SK-N-SH (cell line): ENCODE measurements around the gene TSG101. TPM values are rescaled to one million over a fixed set of nuclear protein-coding genes. Genes with fewer than 3 reads are reported as not detected.

Experiments
- CTCF ChIA-PET: fragments of 300-600, 350-600 bp; formaldehyde crosslinking; extraction: SDS; loops from one replicate; lab custom pipeline; 2021; lab: Yijun Ruan, JAX
- POLR2A ChIA-PET: fragments of 350-600 bp; sonication (Branson Sonifier 250); formaldehyde crosslinking; extraction: SDS; loops from one replicate; lab custom pipeline; 2020; ENCODE audit warnings: antibody characterized with exemption, inconsistent platforms; lab: Yijun Ruan, JAX
- DNase-seq: peaks from one replicate; pipeline ENCODE4 v3.0.0; 2012
- H2AFZ ChIP-seq: fragments of 200-600 bp; sonication (generic); 2 replicates; pipeline ENCODE4 v1.8.1; 2016; ENCODE audit warnings: antibody characterized with exemption, mild to moderate bottlenecking, low read depth
- H3F3A ChIP-seq: fragments of 200-600 bp; sonication (generic); replicated peaks from 2 replicates; pipeline ENCODE3; 2016; ENCODE audit warnings: antibody characterized with exemption, mild to moderate bottlenecking; ENCODE audit not compliant: insufficient read depth
- H3K27ac ChIP-seq, 2 experiments: fragments of 200-500 bp in 1 of 2; fragments of 200-600 bp in 1 of 2; sonication (Bioruptor generic) in 1 of 2; sonication (generic), shearing (Covaris generic) in 1 of 2; 2 replicates each; pipeline versions ENCODE4 v1.5.1 to v1.6.1; 2014 to 2016; ENCODE audit warnings: low read depth in 2 of 2, inconsistent platforms in 1 of 2, low read length in 1 of 2, mild to moderate bottlenecking in 1 of 2, mixed read lengths in 1 of 2
- H3K27me3 ChIP-seq: fragments of 200-600 bp; sonication (generic), shearing (Covaris generic); 2 replicates; pipeline ENCODE4 v1.6.1; 2016; ENCODE audit warnings: mixed run types; ENCODE audit not compliant: insufficient read depth
- H3K36me3 ChIP-seq, 2 experiments: fragments of 200-500 bp in 1 of 2; fragments of 200-600 bp in 1 of 2; sonication (Bioruptor generic) in 1 of 2; sonication (generic) in 1 of 2; replicated peaks in 1 of 2; 2 replicates each; pipeline versions ENCODE3 to v1.5.1; 2014 to 2016; ENCODE audit warnings: low read length in 1 of 2, mild to moderate bottlenecking in 1 of 2; ENCODE audit not compliant: insufficient read depth in 2 of 2, control insufficient read depth in 1 of 2
- H3K4me1 ChIP-seq, 2 experiments: fragments of 200-500 bp in 1 of 2; fragments of 200-600 bp in 1 of 2; sonication (Bioruptor generic) in 1 of 2; sonication (generic), shearing (Covaris generic) in 1 of 2; 2 replicates each; pipeline versions ENCODE4 v1.5.1 to v1.6.1; 2014 to 2016; ENCODE audit warnings: low read depth in 1 of 2, low read length in 1 of 2, mixed run types in 1 of 2; ENCODE audit not compliant: insufficient read depth in 2 of 2, control insufficient read depth in 1 of 2
- H3K4me2 ChIP-seq: fragments of 200-600 bp; sonication (generic), shearing (Covaris generic); 2 replicates; pipeline ENCODE4 v1.6.1; 2017; ENCODE audit warnings: mixed run types
- H3K4me3 ChIP-seq, 2 experiments: fragments of 200-500 bp in 1 of 2; fragments of 200-600 bp in 1 of 2; sonication (Bioruptor generic) in 1 of 2; sonication (generic), shearing (Covaris generic) in 1 of 2; 2 replicates each; pipeline versions ENCODE4 v1.5.1 to v1.8.1; 2014 to 2016; ENCODE audit warnings: low read depth in 2 of 2, inconsistent platforms in 1 of 2, low read length in 1 of 2, mild to moderate bottlenecking in 1 of 2, mixed read lengths in 1 of 2, moderate library complexity in 1 of 2
- H3K79me2 ChIP-seq: fragments of 200-600 bp; sonication (generic); 2 replicates; pipeline ENCODE4 v1.8.1; 2017; ENCODE audit warnings: mild to moderate bottlenecking; ENCODE audit not compliant: insufficient read depth
- H3K9ac ChIP-seq: fragments of 200-600 bp; sonication (generic); 2 replicates; pipeline ENCODE4 v1.6.1; 2017; ENCODE audit warnings: mixed run types
- H3K9me2 ChIP-seq: fragments of 200-600 bp; sonication (generic); 2 replicates; pipeline ENCODE4 v1.6.1; 2017; ENCODE audit warnings: mixed run types
- H3K9me3 ChIP-seq: fragments of 200-600 bp; sonication (generic); 2 replicates; pipeline ENCODE4 v1.6.1; 2017; ENCODE audit warnings: mixed run types, mild to moderate bottlenecking, moderate library complexity
- H4K20me1 ChIP-seq: fragments of 200-600 bp; sonication (generic); 2 replicates; pipeline ENCODE4 v1.6.1; 2017; ENCODE audit warnings: mild to moderate bottlenecking, mixed run types; ENCODE audit not compliant: insufficient read depth
- ELF1 ChIP-seq: IDR thresholded peaks from 2 replicates; pipeline ENCODE4 v1.4.0; 2012
- EZH2phosphoT487 ChIP-seq: fragments of 200-600 bp; sonication (generic); IDR thresholded peaks from 2 replicates; pipeline ENCODE4 v1.6.1; 2017; ENCODE audit warnings: low read depth, mixed run types, mild to moderate bottlenecking, antibody characterized with exemption, moderate library complexity, borderline replicate concordance
- FOSL2 ChIP-seq: IDR thresholded peaks from 2 replicates; pipeline ENCODE4 v1.4.0; 2012; ENCODE audit warnings: low read depth, mild to moderate bottlenecking, moderate library complexity, borderline replicate concordance
- FOXJ3 ChIP-seq: sonication (generic); formaldehyde crosslinking; IDR thresholded peaks from 2 replicates; pipeline ENCODE4 v1.5.1; 2020; ENCODE audit warnings: mild to moderate bottlenecking, missing genetic modification reagents
- GABPA ChIP-seq: IDR thresholded peaks from 2 replicates; pipeline ENCODE4 v1.4.0; 2012; ENCODE audit warnings: low read depth, mild to moderate bottlenecking
- GATA2 ChIP-seq: sonication (generic); formaldehyde crosslinking; IDR thresholded peaks from 2 replicates; pipeline ENCODE4 v1.5.0; 2020; ENCODE audit warnings: mild to moderate bottlenecking, missing genetic modification reagents
- MXI1 ChIP-seq: IDR thresholded peaks from 2 replicates; pipeline ENCODE4 v1.6.1; 2012; ENCODE audit warnings: mild to moderate bottlenecking, low read depth, low read length, improper control_type of control experiment
- NFIC ChIP-seq: IDR thresholded peaks from 2 replicates; pipeline ENCODE4 v1.4.0; 2012; ENCODE audit warnings: borderline replicate concordance
- POLR2AphosphoS5 ChIP-seq: IDR thresholded peaks from 2 replicates; pipeline ENCODE4 v1.6.1; 2012; ENCODE audit warnings: low read depth, low read length
- RCOR1 ChIP-seq: fragments of 150-350 bp; IDR thresholded peaks from 2 replicates; pipeline ENCODE4 v1.6.1; 2017; ENCODE audit warnings: antibody characterized with exemption, low read length
- SIN3A ChIP-seq: IDR thresholded peaks from 2 replicates; pipeline ENCODE4 v1.6.1; 2012; ENCODE audit warnings: low read depth, mild to moderate bottlenecking, low read length, moderate library complexity, borderline replicate concordance
- SMC3 ChIP-seq: IDR thresholded peaks from 2 replicates; pipeline ENCODE4 v1.6.1; 2012; ENCODE audit warnings: low read depth, low read length, improper control_type of control experiment
- TAF1 ChIP-seq: IDR thresholded peaks from 2 replicates; pipeline ENCODE4 v1.6.1; 2012; ENCODE audit warnings: low read depth, mild to moderate bottlenecking, low read length, moderate library complexity, borderline replicate concordance
- TCF12 ChIP-seq: IDR thresholded peaks from 2 replicates; pipeline ENCODE4 v1.4.0; 2012
- YY1 ChIP-seq: IDR thresholded peaks from 2 replicates; pipeline ENCODE4 v1.4.0; 2012; ENCODE audit warnings: low read depth, mild to moderate bottlenecking
- WGBS: methylation state at CpG from one replicate; pipeline ENCODE4 v1.1.6; 2017; ENCODE audit warnings: low lambda C conversion rate; 5-methylcytosine and 5-hydroxymethylcytosine counted together
- polyA plus RNA-seq, 3 experiments: library from polyadenylated mRNA; depleted of rRNA; stranded (reverse); fragments of >200 nt; gene quantifications; 2 replicates each; pipeline ENCODE4 v1.2.3, GENCODE V29; 2012
- TF ChIP-seq, protein P1 (sequence below): IDR thresholded peaks from 2 replicates; pipeline ENCODE4 v1.4.0; 2012; ENCODE audit warnings: low read depth
- TF ChIP-seq, protein P2 (sequence below): fragments of 200-600 bp; sonication (generic); IDR thresholded peaks from 2 replicates; pipeline ENCODE4 v1.6.1; 2017; ENCODE audit warnings: antibody characterized with exemption, mild to moderate bottlenecking, moderate library complexity
- TF ChIP-seq, protein P3 (sequence below): IDR thresholded peaks from 2 replicates; pipeline ENCODE4 v1.4.0; 2012; ENCODE audit warnings: low read depth, borderline replicate concordance
- TF ChIP-seq, protein P4 (sequence below): IDR thresholded peaks from 2 replicates; pipeline ENCODE4; 2012

Gene TSG101, protein sequence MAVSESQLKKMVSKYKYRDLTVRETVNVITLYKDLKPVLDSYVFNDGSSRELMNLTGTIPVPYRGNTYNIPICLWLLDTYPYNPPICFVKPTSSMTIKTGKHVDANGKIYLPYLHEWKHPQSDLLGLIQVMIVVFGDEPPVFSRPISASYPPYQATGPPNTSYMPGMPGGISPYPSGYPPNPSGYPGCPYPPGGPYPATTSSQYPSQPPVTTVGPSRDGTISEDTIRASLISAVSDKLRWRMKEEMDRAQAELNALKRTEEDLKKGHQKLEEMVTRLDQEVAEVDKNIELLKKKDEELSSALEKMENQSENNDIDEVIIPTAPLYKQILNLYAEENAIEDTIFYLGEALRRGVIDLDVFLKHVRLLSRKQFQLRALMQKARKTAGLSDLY
- 164 and 229 TPM in 2 replicates for polyA plus RNA-seq (2012; rRNA removed)
- 155 and 174 TPM in 2 replicates for polyA plus RNA-seq (2012; cell fraction: cytosol; rRNA removed)
- 68.9 and 109 TPM in 2 replicates for polyA plus RNA-seq (2012; cell fraction: nucleus; rRNA removed)

DNA sequence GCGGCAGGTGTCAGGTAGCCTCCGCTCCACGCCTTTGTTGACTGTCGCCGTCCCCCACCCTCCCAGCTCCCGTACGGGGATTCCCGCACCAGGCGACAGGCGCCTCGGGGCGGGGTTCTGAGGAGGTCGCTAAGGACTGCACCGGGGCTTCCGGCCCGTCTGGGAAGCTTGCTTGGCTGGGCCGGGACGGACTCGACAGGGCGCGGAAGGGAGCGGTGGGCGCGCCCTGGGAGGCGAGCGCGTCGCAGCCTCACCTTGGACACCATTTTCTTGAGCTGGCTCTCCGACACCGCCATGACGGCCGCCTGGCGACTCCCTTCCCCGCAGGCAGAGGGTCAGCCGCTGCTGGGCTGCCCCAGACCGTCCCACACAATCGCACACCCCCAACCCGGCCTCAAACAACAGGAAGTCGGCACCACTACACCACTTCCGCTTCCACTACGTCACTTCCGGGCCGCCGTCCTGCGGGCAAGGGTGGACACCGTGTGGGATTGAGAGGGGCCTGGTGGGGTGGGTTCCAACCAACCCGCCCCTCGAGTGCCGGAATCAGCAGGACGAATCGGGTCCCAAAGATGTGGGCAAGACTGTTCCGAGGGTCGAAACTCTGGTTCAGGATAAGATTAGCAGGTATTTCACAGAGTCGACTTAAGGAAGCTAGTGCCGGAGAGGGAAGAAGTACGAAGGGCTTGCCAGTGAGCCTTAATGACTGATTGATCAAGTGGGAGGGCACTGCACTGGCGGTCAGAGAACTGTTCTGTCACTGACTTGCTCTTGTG is at the start of gene TSG101:
Gene TSG101, minus strand, starts transcription at position 422 of the 776 bp plus-strand sequence. Its CDS starts 126 bp downstream, at position 296.
- peak within 1 kb of the TSS; percentile 77 for H2AFZ ChIP-seq
- peaks cover 72% of the 10 kb centered on the region for H3K79me2 ChIP-seq
- H3K4me1 ChIP-seq = no peaks in the 10 kb centered on the region; a peak in 2 of 4 replicates
- H3K9ac ChIP-seq = peak within 1 kb of the TSS; percentile 89
- H3K27ac ChIP-seq = peak within 1 kb of the TSS; percentile 88 to 92
- 0% methylated on average over 15 of the region's 57 CpGs for WGBS
- peak within 1 kb of the TSS; percentile 81 for H3K4me2 ChIP-seq
- H3K9me3 ChIP-seq = no peaks in the 10 kb centered on the region
- H3K9me2 ChIP-seq = no peaks in the 10 kb centered on the region
- CTCF ChIA-PET = interaction anchor here (1.2 kb wide), 1 partner anchor 13 kb away, joined by 3 read pairs; no protein-coding TSS in a partner anchor
- peak; percentile 95 for DNase-seq
- POLR2A ChIA-PET = interaction anchor here (0.6 to 1.8 kb wide), 7 partner anchors 21 to 358 kb away, joined by 3 to 8 read pairs (median 3); partner anchors contain the start of genes GTF2H1, HPS5, SPTY2D1 and UEVLD
- peak within 1 kb of the TSS; percentile 89 to 94 for H3K4me3 ChIP-seq
- H3K27me3 ChIP-seq = no peaks in the 10 kb centered on the region
- no peaks in the 10 kb centered on the region; the same call in 1 of the 2 replicates for H4K20me1 ChIP-seq
- H3F3A ChIP-seq = peaks cover 8% of the 10 kb centered on the region
- TF ChIP-seq, protein P1, sequence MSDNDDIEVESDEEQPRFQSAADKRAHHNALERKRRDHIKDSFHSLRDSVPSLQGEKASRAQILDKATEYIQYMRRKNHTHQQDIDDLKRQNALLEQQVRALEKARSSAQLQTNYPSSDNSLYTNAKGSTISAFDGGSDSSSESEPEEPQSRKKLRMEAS = peak; percentile 87; the same call in 1 of the 2 replicates
- TF ChIP-seq POLR2AphosphoS5 (peak; percentile 97), SIN3A (0 out of 2 replicates have a peak, but pooled peaks have one; percentile 7), YY1 (peak; percentile 67), MXI1 (peak; percentile 83), ELF1 (peak; percentile 95), GABPA (peak; percentile 100), TCF12 (no peak), SMC3 (no peak), TAF1 (peak; percentile 70)
- TF ChIP-seq, protein P2, sequence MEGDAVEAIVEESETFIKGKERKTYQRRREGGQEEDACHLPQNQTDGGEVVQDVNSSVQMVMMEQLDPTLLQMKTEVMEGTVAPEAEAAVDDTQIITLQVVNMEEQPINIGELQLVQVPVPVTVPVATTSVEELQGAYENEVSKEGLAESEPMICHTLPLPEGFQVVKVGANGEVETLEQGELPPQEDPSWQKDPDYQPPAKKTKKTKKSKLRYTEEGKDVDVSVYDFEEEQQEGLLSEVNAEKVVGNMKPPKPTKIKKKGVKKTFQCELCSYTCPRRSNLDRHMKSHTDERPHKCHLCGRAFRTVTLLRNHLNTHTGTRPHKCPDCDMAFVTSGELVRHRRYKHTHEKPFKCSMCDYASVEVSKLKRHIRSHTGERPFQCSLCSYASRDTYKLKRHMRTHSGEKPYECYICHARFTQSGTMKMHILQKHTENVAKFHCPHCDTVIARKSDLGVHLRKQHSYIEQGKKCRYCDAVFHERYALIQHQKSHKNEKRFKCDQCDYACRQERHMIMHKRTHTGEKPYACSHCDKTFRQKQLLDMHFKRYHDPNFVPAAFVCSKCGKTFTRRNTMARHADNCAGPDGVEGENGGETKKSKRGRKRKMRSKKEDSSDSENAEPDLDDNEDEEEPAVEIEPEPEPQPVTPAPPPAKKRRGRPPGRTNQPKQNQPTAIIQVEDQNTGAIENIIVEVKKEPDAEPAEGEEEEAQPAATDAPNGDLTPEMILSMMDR = no peak
- peaks cover 17 to 18% of the 10 kb centered on the region in 2 experiments for H3K36me3 ChIP-seq

DNA sequence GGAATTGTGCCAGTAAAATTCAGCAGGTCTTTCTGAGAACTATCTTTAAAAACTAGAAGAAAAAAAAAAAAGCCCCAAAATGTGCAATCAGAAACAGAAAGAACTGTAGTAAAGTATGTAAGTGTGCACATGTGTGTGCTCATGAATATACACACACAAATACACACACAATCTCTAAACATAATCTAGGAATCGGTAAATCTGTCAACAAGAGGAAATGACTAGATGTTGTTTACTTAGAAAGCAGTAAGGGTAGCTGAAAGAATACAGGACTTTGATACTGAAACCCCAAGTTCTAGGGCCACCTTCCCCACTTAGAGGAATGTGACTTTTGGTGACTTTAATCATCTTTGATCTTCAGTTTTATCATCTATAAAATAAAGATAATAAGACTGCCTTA is 48.6 kb upstream of the TSG101 start:
- Histone ChIP-seq H3K4me2 (no peak overlapping the region), H3K4me3 (no peak overlapping the region), H3K36me3 (peaks cover 29 to 51% of the 10 kb centered on the region in 2 experiments), H3K27ac (no peak overlapping the region), H3K27me3 (no peaks in the 10 kb centered on the region), H3K9me2 (no peaks in the 10 kb centered on the region), H4K20me1 (no peaks in the 10 kb centered on the region), H3F3A (peaks cover 2% of the 10 kb centered on the region), H2AFZ (no peak overlapping the region), H3K9ac (no peak overlapping the region), H3K79me2 (peaks cover 2% of the 10 kb centered on the region), H3K9me3 (no peaks in the 10 kb centered on the region), H3K4me1 (no peaks in the 10 kb centered on the region)
- 69% methylated on average over 1 of the region's 1 CpG for WGBS
- CTCF ChIA-PET = no interaction called here
- no peak for DNase-seq
- POLR2A ChIA-PET = no interaction called here
- TF ChIP-seq GATA2 (CRISPR knock-in tag) = no peak
- TF ChIP-seq, protein P3, sequence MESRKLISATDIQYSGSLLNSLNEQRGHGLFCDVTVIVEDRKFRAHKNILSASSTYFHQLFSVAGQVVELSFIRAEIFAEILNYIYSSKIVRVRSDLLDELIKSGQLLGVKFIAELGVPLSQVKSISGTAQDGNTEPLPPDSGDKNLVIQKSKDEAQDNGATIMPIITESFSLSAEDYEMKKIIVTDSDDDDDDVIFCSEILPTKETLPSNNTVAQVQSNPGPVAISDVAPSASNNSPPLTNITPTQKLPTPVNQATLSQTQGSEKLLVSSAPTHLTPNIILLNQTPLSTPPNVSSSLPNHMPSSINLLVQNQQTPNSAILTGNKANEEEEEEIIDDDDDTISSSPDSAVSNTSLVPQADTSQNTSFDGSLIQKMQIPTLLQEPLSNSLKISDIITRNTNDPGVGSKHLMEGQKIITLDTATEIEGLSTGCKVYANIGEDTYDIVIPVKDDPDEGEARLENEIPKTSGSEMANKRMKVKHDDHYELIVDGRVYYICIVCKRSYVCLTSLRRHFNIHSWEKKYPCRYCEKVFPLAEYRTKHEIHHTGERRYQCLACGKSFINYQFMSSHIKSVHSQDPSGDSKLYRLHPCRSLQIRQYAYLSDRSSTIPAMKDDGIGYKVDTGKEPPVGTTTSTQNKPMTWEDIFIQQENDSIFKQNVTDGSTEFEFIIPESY = no peak
- TF ChIP-seq GABPA = no peak
- no peak for TF ChIP-seq ELF1
- TF ChIP-seq TCF12 = no peak
- TF ChIP-seq NFIC = no peak
- TF ChIP-seq EZH2phosphoT487 = no peak
- no peak for TF ChIP-seq FOXJ3
- no peak for TF ChIP-seq SIN3A
- TF ChIP-seq, protein P4, sequence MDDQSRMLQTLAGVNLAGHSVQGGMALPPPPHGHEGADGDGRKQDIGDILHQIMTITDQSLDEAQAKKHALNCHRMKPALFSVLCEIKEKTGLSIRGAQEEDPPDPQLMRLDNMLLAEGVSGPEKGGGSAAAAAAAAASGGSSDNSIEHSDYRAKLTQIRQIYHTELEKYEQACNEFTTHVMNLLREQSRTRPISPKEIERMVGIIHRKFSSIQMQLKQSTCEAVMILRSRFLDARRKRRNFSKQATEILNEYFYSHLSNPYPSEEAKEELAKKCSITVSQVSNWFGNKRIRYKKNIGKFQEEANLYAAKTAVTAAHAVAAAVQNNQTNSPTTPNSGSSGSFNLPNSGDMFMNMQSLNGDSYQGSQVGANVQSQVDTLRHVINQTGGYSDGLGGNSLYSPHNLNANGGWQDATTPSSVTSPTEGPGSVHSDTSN = no peak
- TF ChIP-seq POLR2AphosphoS5 = no peak
- no peak for TF ChIP-seq FOSL2
- TF ChIP-seq RCOR1 = no peak
- TF ChIP-seq MXI1 = no peak
